GM19193 (cell line): ENCODE results near the gene PLCXD1.

Experiments
- POLR2A ChIP-seq: IDR thresholded peaks from 4 replicates; pipeline ENCODE4 v1.6.1; 2011; ENCODE audit not compliant: insufficient read depth, insufficient read length; ENCODE audit errors: extremely low read depth

The PLCXD1 gene

DNA sequence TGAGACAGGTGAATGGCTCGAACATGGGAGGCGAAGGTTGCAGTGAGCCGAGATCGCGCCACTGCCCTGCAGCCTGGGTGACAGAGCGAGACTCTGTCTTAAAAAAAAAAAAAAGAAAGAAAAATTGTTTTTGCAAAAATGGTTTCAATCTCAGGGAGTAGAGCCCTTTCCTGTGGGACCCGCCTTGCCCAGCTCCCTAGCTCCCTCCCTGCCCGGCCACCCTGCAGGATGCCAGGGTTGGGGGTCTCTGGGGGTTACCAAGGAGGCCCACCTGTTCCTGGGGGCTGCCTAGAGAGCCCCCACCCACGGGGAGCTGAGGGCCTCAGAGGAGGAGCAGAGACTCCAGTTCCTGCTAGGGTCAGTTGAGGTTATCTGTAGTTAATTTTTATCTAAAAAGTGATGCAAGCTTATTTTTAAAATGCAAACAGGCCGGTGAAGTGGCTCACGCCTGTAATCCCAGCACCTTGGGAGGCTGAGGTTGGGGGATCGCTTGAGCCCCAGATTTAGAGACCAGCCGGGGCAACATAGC, 18.7 kb upstream of the PLCXD1 start:
- no peak for TF ChIP-seq POLR2A

DNA sequence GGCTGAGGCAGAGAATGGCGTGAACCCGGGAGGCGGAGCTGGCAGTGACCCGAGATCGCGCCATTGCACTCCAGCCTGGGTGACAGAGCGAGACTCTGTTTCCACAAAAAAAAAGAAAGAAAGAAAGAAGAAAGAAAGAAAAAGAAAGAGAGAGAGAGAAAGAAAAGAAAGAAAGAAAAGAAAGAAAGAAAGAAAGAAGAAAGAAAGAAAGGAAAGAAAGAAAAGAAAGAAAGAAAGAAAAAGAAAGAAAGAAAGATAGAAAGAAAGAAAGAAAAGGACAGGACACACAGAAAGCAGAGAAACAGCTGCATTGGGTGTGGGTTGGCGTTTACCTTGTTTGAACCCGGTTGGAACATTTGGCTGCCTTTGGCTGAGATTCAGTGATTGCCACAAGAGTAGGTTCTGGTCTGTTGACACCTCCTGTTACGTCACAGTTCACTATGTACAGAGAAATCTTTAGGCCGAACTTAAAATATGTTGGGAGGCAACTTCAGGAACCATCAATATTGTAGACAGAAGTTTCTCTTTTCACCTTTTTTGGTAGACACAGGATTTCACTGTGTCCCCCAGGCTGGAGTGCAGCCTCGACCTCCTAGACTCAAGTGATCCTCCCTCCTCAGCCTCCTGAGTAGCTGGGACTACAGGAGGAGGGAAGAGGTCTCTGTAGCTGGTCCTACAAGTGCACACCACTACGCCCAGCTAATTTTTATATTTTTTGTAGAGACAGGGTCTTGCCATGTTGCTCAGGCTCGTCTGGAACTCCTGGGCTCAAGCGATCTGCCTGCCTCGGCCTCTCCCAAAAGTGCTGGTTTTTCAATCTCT, 16.3 kb upstream of the PLCXD1 start:
- TF ChIP-seq POLR2A = no peak

DNA sequence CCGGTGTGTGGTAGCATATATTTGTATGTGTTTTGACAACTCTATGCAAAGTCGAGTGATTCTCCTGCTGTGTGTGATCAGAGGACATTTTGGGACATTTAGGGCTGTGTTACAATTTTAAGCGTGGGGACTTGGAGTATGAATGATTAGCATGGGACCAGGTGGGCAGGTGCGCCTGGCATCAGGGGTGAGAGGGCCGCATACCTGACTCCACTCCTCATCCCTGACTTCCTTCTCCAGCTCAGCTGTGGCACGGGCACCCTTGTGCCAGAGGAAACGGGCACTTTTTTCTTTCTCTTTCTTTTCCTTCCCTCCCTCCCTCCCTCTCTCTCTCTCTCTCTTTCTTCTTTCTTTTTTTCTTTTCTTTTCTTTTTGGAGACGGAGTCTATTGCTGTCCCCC, 15.7 kb upstream of the PLCXD1 start:
- TF ChIP-seq POLR2A = no peak

DNA sequence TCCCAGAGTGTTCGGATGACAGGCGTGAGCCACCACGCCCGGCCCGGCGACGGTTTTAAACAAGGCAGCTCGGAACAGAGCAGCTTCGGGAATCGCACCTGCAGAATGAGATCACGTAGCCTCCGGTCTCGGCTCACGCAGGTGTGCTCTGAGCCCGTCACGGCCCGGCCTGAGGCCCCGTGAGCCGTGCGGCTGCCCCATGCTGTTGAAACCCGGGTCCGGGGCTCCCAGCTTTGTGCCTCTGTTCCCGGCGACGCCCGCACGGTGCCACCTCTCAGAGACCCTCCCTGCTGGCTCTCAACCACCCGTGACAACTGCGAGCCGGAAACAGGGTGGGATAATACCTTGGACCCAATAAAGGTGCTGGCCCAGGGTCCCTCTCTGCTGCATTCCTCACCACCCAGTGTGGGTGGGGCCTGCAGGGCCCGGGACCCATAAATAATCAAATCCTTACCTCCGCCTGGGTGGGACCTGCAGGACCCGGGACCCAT, 13.4 kb upstream of the PLCXD1 start:
- no peak for TF ChIP-seq POLR2A

DNA sequence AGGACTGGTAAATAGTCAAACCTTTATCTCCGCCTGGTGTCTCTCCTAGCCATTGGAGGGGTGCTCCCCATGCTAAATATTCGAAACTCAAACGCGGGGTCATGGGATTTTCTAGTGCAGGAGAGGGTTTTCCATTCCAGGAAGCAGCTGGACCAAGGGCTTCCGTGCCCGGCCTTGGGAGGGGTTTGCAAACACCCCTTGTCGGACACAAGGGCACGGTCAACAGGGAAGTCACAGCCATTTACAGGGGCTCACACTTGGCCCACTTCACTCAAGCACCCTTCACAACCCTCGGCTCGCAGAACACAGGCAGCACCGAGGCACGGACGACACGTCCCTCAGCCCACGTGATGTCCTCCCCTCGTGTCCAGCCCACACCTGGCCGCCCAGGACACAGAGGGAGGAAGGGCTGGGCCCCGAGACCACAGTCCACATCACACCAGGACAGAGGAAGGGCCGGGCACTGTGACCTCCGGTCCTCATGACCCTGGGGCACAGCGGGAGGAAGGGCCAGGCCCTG, 10.3 kb upstream of the PLCXD1 start:
- TF ChIP-seq POLR2A = no peak

DNA sequence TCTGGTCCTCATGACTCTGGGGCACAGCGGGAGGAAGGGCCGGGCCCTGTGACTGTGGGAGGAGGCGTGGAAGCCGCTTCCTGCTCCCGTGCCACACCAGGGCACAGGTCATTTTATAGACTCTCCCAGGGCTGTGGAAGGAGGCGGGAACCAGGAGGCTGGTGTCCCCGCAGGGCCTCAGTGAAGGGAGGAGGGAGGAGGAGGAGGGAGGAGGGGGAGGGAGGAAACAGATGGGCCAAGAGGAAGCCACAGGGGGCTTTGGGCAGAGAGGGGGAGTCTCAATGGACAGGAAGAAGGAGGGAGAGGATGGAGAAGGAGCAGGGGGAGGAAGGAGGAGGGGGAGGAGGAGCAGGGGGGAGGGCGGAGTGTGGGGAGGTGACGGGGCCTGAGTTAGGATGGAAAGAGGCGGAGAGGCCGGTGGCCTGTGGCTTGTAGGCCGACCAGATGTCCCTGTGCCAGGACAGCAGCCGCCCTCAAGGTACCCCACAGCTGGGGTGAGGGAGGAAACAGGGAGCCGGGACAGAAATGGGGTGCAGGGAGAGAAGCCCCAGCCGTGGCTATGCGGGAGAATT, 6.2 kb upstream of the PLCXD1 start:
- no peak for TF ChIP-seq POLR2A

DNA sequence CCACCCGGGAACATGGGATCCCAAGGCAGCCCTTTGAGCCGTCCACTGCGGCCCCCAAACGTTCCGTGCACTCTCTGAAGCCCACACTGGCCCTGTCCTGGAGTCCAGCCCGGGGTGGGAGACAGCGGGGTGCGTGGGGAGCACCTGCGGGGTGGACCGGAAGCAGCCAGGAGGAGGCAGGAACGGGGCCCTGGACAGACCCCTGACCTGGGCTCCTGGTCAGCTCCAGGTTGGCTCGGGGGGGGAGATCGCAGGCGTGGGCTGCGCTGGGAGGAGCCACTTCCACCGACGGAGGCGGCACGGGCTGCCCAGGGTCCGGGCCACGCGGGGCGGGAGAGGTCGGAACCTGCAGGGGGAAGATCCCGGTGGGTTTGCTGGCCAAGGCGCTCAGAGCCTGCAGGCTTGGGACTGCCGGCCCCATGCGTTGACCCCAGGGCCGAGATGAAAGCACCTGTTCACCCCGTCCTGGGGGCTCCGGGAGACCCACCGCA, 5.7 kb upstream of the PLCXD1 start:
- TF ChIP-seq POLR2A = no peak

DNA sequence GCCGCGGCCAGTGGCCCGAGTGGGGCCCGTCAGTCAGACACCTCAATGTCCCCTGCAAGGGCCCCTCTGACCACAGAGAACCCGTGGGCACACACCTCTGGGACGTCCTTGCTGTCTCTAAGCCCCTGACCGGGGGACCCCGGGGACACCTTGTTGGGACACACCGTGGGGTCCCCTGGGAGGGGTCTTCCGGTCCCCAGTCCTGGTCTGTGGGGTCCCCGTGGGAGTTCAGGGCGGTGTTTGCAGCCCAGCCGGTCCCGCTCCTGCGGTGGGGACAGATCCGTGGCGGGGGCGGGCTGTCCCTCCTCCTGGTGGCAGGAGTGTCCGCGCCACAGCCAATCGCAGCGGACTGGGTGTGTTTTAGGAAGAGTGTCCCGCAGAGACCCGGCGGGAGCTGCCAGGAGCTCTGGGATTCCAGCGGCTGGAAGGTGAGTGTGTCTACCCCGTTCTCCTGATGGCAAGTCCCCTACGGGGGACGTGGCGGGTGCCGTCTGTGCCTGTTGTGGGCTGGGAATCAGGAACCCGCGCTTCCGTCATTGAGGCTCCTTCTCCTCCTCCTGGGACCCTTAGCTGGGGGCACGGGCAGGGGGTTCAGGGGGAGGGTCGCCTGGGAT, 5.1 kb upstream of the PLCXD1 start:
- TF ChIP-seq POLR2A = no peak

DNA sequence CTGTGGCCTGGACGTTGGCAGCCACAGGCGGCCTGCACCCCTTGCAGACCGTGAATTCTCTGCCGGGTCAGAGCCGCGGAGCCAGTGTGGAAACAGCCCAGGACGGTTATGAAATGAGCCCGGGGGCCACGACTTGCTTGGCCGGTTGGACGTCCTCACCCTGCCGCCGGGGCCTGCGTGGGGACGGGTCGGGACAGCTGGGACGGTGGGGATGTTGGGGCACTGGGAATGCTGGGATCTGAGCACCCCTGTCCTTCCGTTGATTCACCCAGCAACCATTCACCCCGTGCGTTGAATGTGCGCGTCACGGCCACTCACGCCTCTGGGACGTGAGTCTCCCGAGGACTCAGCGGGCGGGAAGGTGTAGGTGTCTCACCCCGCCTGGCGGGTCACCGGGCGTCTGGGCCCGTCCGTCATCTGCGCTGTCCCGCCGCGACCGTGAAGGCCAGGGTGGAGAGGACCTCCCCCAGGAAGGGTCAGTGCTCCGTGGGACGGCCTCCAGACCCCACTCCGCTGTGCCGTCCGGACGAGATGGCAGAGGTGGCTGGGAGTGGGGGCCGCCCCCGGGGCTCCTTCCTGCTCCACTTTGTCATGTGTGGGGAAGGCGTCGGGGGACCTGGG, 4.5 kb upstream of the PLCXD1 start:
- no peak for TF ChIP-seq POLR2A

DNA sequence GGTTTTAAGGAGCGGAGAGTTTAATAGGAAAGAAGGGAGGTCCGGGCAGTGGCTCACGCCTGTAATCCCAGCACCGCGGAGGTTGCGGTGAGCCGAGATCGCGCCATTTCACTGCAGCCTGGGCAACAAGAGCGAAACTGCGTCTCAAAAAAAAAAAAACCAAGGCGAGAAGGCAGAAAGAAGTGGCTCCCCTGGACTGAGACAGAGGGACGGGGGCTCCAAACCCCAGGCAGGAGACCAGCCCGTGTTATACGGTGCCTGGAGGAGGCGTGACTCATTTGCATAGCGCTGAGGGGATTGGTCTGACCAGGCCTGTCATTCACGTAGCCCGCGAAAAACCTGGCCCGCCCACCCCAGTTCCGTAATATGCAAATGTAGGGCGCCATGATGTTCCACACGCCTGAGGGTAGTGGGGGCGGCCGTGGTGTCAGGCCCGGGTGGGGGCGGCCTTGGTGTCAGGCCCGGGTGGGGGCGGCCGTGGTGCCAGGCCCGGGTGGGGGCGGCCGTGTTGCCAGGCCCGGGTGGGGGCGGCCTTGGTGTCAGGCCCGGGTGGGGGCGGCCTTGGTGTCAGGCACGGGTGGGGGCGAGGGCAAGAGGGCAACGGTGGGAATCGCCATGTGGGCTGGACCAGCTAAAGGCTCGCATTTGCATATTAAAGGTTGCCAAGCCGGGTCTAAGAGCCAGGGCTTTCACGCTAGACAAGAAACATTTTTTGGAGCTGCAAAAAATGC, 2.1 kb downstream of the PLCXD1 start:
- TF ChIP-seq POLR2A = peak; percentile 81

DNA sequence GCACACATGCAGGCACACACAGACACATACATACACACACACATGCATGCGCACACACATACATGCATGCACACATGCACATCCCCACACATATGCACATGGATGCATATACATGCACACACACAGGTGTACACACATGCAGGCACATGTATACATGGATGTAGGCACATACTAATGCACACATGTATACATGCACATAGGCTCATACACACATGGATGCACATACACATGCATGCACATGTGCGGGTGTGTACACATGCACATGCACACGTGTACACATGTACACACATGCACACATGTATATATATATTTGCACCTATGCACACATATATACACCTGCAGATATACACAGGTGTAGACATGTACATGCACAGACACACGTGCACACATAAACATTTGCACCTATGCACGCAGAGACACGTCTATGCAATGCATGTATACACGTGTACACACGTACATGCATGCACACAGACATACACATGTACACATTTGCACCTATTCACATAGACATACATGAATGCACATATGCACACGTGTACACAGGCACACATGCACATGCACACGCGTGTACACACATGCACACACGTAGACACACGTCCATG, 4.0 kb downstream of the PLCXD1 start:
- no peak for TF ChIP-seq POLR2A

DNA sequence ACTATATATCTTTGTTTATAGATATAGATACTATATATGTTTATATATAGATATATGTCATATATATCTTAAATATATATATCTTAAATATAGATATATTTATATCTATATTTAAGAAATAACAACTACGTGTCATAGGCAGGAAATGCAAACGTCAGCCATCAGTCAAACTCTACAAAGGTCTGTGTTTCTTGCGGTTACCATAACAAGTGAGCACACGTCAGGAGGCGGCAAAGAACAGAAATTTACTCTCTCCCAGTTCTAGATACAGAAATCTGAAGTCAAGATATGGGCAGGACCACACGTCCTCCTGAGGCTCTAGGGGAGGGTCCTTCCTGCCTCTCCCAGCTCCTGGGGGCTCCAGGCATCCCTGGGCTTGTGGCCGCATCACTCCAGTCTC, 6.5 kb downstream of the PLCXD1 start:
- TF ChIP-seq POLR2A = no peak

DNA sequence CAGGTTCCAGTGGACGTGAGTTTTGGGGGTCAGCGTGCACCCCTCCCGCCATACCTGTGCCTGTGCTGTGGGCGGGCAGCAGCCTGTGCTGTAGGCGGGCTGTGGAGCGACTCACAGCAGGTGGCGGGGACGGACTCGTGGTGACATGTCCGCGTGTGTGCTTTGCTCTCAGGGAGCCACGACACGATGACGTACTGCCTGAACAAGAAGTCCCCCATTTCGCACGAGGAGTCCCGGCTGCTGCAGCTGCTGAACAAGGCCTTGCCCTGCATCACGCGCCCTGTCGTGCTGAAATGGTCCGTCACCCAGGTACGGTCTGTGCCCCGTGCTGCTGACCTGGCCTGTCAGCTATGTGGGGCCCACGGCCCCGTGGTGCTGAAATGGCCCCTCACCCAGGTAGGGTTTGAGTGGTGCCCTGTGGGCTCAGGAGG, 7.4 kb downstream of the PLCXD1 start:
- no peak for TF ChIP-seq POLR2A
